Measurements from ENCODE around the gene PTPRE.

The PTPRE gene

GRCh38 chr10:128116187-128116586 is 209.3 kb downstream of the PTPRE start:
- no peaks in the 10 kb centered on the region for H3F3A ChIP-seq (ENCODE audit: low read depth)
- no peak overlapping the region for H2AFZ ChIP-seq (ENCODE audit: low read length)
- no peaks in the 10 kb centered on the region for H3K9me3 ChIP-seq (ENCODE audit: insufficient read depth, low read depth, low read length)
- peaks cover 28% of the 10 kb centered on the region for H3K4me1 ChIP-seq (ENCODE audit: insufficient read depth, low read length, poor library complexity, severe bottlenecking)
- H3K4me2 ChIP-seq (ENCODE audit: low read depth, low read length, poor library complexity, severe bottlenecking): no peak overlapping the region
- H3K27me3 ChIP-seq (ENCODE audit: insufficient read depth, low read length, poor library complexity, severe bottlenecking): no peaks in the 10 kb centered on the region
- no peaks in the 10 kb centered on the region for H3K9me2 ChIP-seq (replicated peaks; ENCODE audit: low read depth, low read length)
- H3K79me2 ChIP-seq (ENCODE audit: insufficient read depth, low read length): peaks cover 99% of the 10 kb centered on the region
- H3K4me3 ChIP-seq (ENCODE audit: low read length, poor library complexity, severe bottlenecking): no peak overlapping the region
- H4K20me1 ChIP-seq (ENCODE audit: insufficient read depth, low read length, poor library complexity, severe bottlenecking): peaks cover 76% of the 10 kb centered on the region
- peaks cover 93% of the 10 kb centered on the region for H3K36me3 ChIP-seq (ENCODE audit: insufficient read depth, low read length)
- no peak for TF ChIP-seq CTCF (conservative IDR thresholded peaks at IDR 0.05; ENCODE audit: low read length)
- TF ChIP-seq EZH2phosphoT487 (IDR thresholded peaks at IDR 0.05; ENCODE audit: borderline replicate concordance): no peak
- no peak overlapping the region for H3K9ac ChIP-seq (ENCODE audit: low read depth, low read length, poor library complexity, severe bottlenecking)

GRCh38 chr10:128116851-128117615 is 210.1 kb downstream of the PTPRE start:
- H3K9me2 ChIP-seq (replicated peaks; ENCODE audit: low read depth, low read length): no peaks in the 10 kb centered on the region
- H4K20me1 ChIP-seq (ENCODE audit: insufficient read depth, low read length, poor library complexity, severe bottlenecking): peaks cover 76% of the 10 kb centered on the region
- H3K4me2 ChIP-seq (ENCODE audit: low read depth, low read length, poor library complexity, severe bottlenecking): no peak overlapping the region
- H3K9me3 ChIP-seq (ENCODE audit: insufficient read depth, low read depth, low read length): no peaks in the 10 kb centered on the region
- peaks cover 97% of the 10 kb centered on the region for H3K79me2 ChIP-seq (ENCODE audit: insufficient read depth, low read length)
- H3K27me3 ChIP-seq (ENCODE audit: insufficient read depth, low read length, poor library complexity, severe bottlenecking): no peaks in the 10 kb centered on the region
- H3K9ac ChIP-seq (ENCODE audit: low read depth, low read length, poor library complexity, severe bottlenecking): no peak overlapping the region
- no peak overlapping the region for H3K4me3 ChIP-seq (ENCODE audit: low read length, poor library complexity, severe bottlenecking)
- H3F3A ChIP-seq (ENCODE audit: low read depth): no peaks in the 10 kb centered on the region
- peaks cover 32% of the 10 kb centered on the region for H3K4me1 ChIP-seq (ENCODE audit: insufficient read depth, low read length, poor library complexity, severe bottlenecking)
- peaks cover 88% of the 10 kb centered on the region for H3K36me3 ChIP-seq (ENCODE audit: insufficient read depth, low read length)
- H2AFZ ChIP-seq (ENCODE audit: low read length): no peak overlapping the region
- TF ChIP-seq EZH2phosphoT487 (IDR thresholded peaks at IDR 0.05; ENCODE audit: borderline replicate concordance) (no peak), CTCF (conservative IDR thresholded peaks at IDR 0.05; ENCODE audit: low read length) (peak; percentile 68)

GRCh38 chr10:128121750-128122412 is 215.0 kb downstream of the PTPRE start:
- Histone ChIP-seq H2AFZ (ENCODE audit: low read length) (no peak overlapping the region), H3K4me2 (ENCODE audit: low read depth, low read length, poor library complexity, severe bottlenecking) (peak overlapping the region; percentile 97), H3K9ac (ENCODE audit: low read depth, low read length, poor library complexity, severe bottlenecking) (peak overlapping the region; percentile 96), H3K4me1 (ENCODE audit: insufficient read depth, low read length, poor library complexity, severe bottlenecking) (peaks cover 54% of the 10 kb centered on the region), H3F3A (ENCODE audit: low read depth) (peaks cover 2% of the 10 kb centered on the region; the same call in 1 of the 2 replicates), H3K9me3 (ENCODE audit: insufficient read depth, low read depth, low read length) (no peaks in the 10 kb centered on the region), H4K20me1 (ENCODE audit: insufficient read depth, low read length, poor library complexity, severe bottlenecking) (peaks cover 76% of the 10 kb centered on the region), H3K4me3 (ENCODE audit: low read length, poor library complexity, severe bottlenecking) (peak overlapping the region; percentile 77), H3K27me3 (ENCODE audit: insufficient read depth, low read length, poor library complexity, severe bottlenecking) (peaks cover 10% of the 10 kb centered on the region), H3K36me3 (ENCODE audit: insufficient read depth, low read length) (peaks cover 50% of the 10 kb centered on the region), H3K9me2 (replicated peaks; ENCODE audit: low read depth, low read length) (no peaks in the 10 kb centered on the region), H3K79me2 (ENCODE audit: insufficient read depth, low read length) (peaks cover 91% of the 10 kb centered on the region)
- no peak for TF ChIP-seq CTCF (conservative IDR thresholded peaks at IDR 0.05; ENCODE audit: low read length)
- no peak for TF ChIP-seq EZH2phosphoT487 (IDR thresholded peaks at IDR 0.05; ENCODE audit: borderline replicate concordance)

Measured in Loucy (cell line).